H1 (cell line): ENCODE results near the gene HORMAD2. TPM values are rescaled to one million over a fixed set of nuclear protein-coding genes. Genes with fewer than 3 reads are reported as not detected.

Experiments used
- CTCF ChIA-PET: fragments of 300-600 bp; sonication (Branson Sonifier 250); formaldehyde crosslinking; loops from one replicate; lab custom pipeline; 2021; ENCODE audit not compliant: partially characterized antibody; lab: Charles Lee
- POLR2A ChIA-PET: fragments of 300-600 bp; sonication (Branson Sonifier 250); formaldehyde crosslinking; loops from one replicate; lab custom pipeline; 2021; ENCODE audit warnings: inconsistent platforms; ENCODE audit not compliant: partially characterized antibody; lab: Charles Lee
- DNase-seq, 2 experiments: peaks; one replicate each; pipeline versions ENCODE4 v3.0.0 to v3.0.0-alpha.2; 2010 to 2022; ENCODE audit warnings: low spot score in 2 of 2, low read depth in 1 of 2, mixed read lengths in 1 of 2
- FAIRE-seq: peaks from 2 replicates; lab custom pipeline; 2011; peaks lifted over from hg19 to GRCh38; lab: Jason Lieb, UNC
- H2AFZ ChIP-seq: 2 replicates; pipeline ENCODE4 v1.8.1; 2012; ENCODE audit warnings: low read length, inconsistent platforms
- H2AK5ac ChIP-seq: 2 replicates; pipeline ENCODE4 v1.6.1; 2013; ENCODE audit warnings: low read depth, low read length
- H2BK120ac ChIP-seq: replicated peaks from 2 replicates; pipeline ENCODE3; 2013; ENCODE audit warnings: low read depth, low read length, inconsistent platforms
- H2BK12ac ChIP-seq: 2 replicates; pipeline ENCODE4 v1.6.1; 2013; ENCODE audit warnings: low read depth, low read length
- H2BK15ac ChIP-seq: 2 replicates; pipeline ENCODE4 v1.6.1; 2013; ENCODE audit warnings: low read length
- H2BK20ac ChIP-seq: 2 replicates; pipeline ENCODE4 v1.6.1; 2013; ENCODE audit warnings: low read length
- H2BK5ac ChIP-seq: 2 replicates; pipeline ENCODE4 v1.6.1; 2013; ENCODE audit warnings: low read depth, low read length
- H3K14ac ChIP-seq: 2 replicates; pipeline ENCODE4 v1.6.1; 2013; ENCODE audit warnings: inconsistent platforms; ENCODE audit not compliant: insufficient read length
- H3K18ac ChIP-seq: 2 replicates; pipeline ENCODE4 v1.6.1; 2013; ENCODE audit warnings: low read length; ENCODE audit errors: extremely low read depth
- H3K23ac ChIP-seq: 2 replicates; pipeline ENCODE4 v1.6.1; 2013; ENCODE audit warnings: inconsistent platforms; ENCODE audit not compliant: insufficient read length
- H3K23me2 ChIP-seq: 2 replicates; pipeline ENCODE4 v1.6.1; 2013; ENCODE audit warnings: low read depth, low read length
- H3K27ac ChIP-seq: 2 replicates; pipeline ENCODE4 v1.6.1; 2011; ENCODE audit warnings: low read depth, low read length, inconsistent platforms
- H3K27me3 ChIP-seq, 4 experiments: replicated peaks in 1 of 4; 1 replicate in 1 of 4; 2 replicates in 3 of 4; pipeline versions ENCODE4 v1.6.1 to v1.8.1; 2011 to 2013; ENCODE audit warnings: low read length in 3 of 4, mild to moderate bottlenecking in 3 of 4, inconsistent platforms in 2 of 4, mixed read lengths in 2 of 4, moderate library complexity in 1 of 4; ENCODE audit not compliant: control insufficient read depth in 3 of 4, insufficient read depth in 3 of 4; ENCODE audit errors: extremely low read depth in 1 of 4
- H3K36me3 ChIP-seq, 4 experiments: 2 replicates each; pipeline versions ENCODE4 v1.6.1 to v1.8.1; 2011 to 2013; ENCODE audit warnings: mild to moderate bottlenecking in 4 of 4, low read length in 3 of 4, moderate library complexity in 2 of 4, control low read depth in 1 of 4, inconsistent platforms in 1 of 4; ENCODE audit not compliant: insufficient read depth in 4 of 4, control insufficient read depth in 2 of 4
- H3K4ac ChIP-seq: replicated peaks from 2 replicates; pipeline ENCODE3; 2013; ENCODE audit warnings: low read length, low read depth, mixed read lengths, inconsistent platforms; ENCODE audit not compliant: insufficient read length
- H3K4me1 ChIP-seq, 4 experiments: replicated peaks in 1 of 4; 1 replicate in 1 of 4; 2 replicates in 3 of 4; pipeline versions ENCODE4 v1.6.1 to v1.8.1; 2011 to 2013; ENCODE audit warnings: low read length in 3 of 4, inconsistent platforms in 2 of 4, mixed read lengths in 1 of 4; ENCODE audit not compliant: insufficient read depth in 4 of 4, control insufficient read depth in 3 of 4
- H3K4me2 ChIP-seq, 2 experiments: 2 replicates each; pipeline versions ENCODE4 v1.6.1 to v1.8.1; 2011 to 2013; ENCODE audit warnings: low read depth in 2 of 2, low read length in 2 of 2, control low read depth in 1 of 2, inconsistent platforms in 1 of 2, mild to moderate bottlenecking in 1 of 2; ENCODE audit not compliant: insufficient read depth in 1 of 2
- H3K4me3 ChIP-seq, 4 experiments: fragments of 200-600, 300-600 bp in 1 of 4; sonication (generic), shearing (Covaris generic), sonication (Bioruptor Twin) in 1 of 4; 2 replicates each; pipeline versions ENCODE4 v1.5.1 to v1.8.1; 2011 to 2016; ENCODE audit warnings: low read length in 4 of 4, low read depth in 3 of 4, control low read depth in 2 of 4, inconsistent platforms in 2 of 4, mild to moderate bottlenecking in 2 of 4, mixed read lengths in 1 of 4, moderate library complexity in 1 of 4; ENCODE audit not compliant: insufficient read depth in 2 of 4; ENCODE audit errors: extremely low read depth in 1 of 4
- H3K56ac ChIP-seq: replicated peaks from 2 replicates; pipeline ENCODE3; 2013; ENCODE audit warnings: low read depth, mild to moderate bottlenecking, mixed read lengths, low read length, inconsistent platforms; ENCODE audit not compliant: insufficient read length
- H3K79me1 ChIP-seq: 2 replicates; pipeline ENCODE4 v1.6.1; 2013; ENCODE audit warnings: low read depth, low read length, control low read depth
- H3K79me2 ChIP-seq, 2 experiments: 2 replicates each; pipeline versions ENCODE4 v1.6.1 to v1.8.1; 2012 to 2013; ENCODE audit warnings: low read length in 2 of 2, mild to moderate bottlenecking in 2 of 2, inconsistent platforms in 1 of 2; ENCODE audit not compliant: insufficient read depth in 2 of 2, control insufficient read depth in 1 of 2
- H3K9ac ChIP-seq, 4 experiments: replicated peaks in 1 of 4; 1 replicate in 1 of 4; 2 replicates in 3 of 4; pipeline versions ENCODE4 v1.6.1 to v1.8.1; 2011 to 2013; ENCODE audit warnings: low read depth in 3 of 4, low read length in 3 of 4, control low read depth in 2 of 4, mild to moderate bottlenecking in 2 of 4, moderate library complexity in 2 of 4, inconsistent platforms in 1 of 4; ENCODE audit errors: extremely low read depth in 1 of 4
- H3K9me3 ChIP-seq, 2 experiments: 2 replicates each; pipeline versions ENCODE4 v1.6.1 to v1.8.1; 2012 to 2013; ENCODE audit warnings: mild to moderate bottlenecking in 2 of 2, moderate library complexity in 2 of 2, control low read depth in 1 of 2, inconsistent platforms in 1 of 2, low read depth in 1 of 2, low read length in 1 of 2, mixed read lengths in 1 of 2; ENCODE audit not compliant: insufficient read depth in 2 of 2
- H4K20me1 ChIP-seq, 2 experiments: replicated peaks in 1 of 2; 2 replicates each; pipeline versions ENCODE3 to v1.8.1; 2011 to 2013; ENCODE audit warnings: inconsistent platforms in 2 of 2, low read length in 2 of 2, mild to moderate bottlenecking in 1 of 2; ENCODE audit not compliant: insufficient read depth in 2 of 2, control insufficient read depth in 1 of 2
- H4K5ac ChIP-seq: 2 replicates; pipeline ENCODE4 v1.6.1; 2013; ENCODE audit warnings: low read length, low read depth, mixed read lengths, inconsistent platforms; ENCODE audit not compliant: insufficient read length
- H4K8ac ChIP-seq: 2 replicates; pipeline ENCODE4 v1.8.0; 2013; ENCODE audit warnings: mild to moderate bottlenecking, moderate library complexity, low read length, inconsistent platforms; ENCODE audit not compliant: insufficient read depth; ENCODE audit errors: extremely low read depth
- H4K91ac ChIP-seq: replicated peaks from 2 replicates; pipeline ENCODE3; 2013; ENCODE audit warnings: low read length, mixed read lengths, inconsistent platforms; ENCODE audit not compliant: insufficient read length
- ATF3 ChIP-seq: IDR thresholded peaks from 2 replicates; pipeline ENCODE4 v1.6.1; 2011; ENCODE audit warnings: low read depth, mild to moderate bottlenecking, low read length; ENCODE audit not compliant: insufficient read depth
- BACH1 ChIP-seq: IDR thresholded peaks from 2 replicates; pipeline ENCODE4 v1.6.1; 2012; ENCODE audit warnings: low read length, improper control_type of control experiment
- BRCA1 ChIP-seq: IDR thresholded peaks from 2 replicates; pipeline ENCODE4 v1.6.1; 2012; ENCODE audit warnings: low read depth, low read length, improper control_type of control experiment
- CHD2 ChIP-seq: IDR thresholded peaks from 2 replicates; pipeline ENCODE4 v1.6.1; 2012; ENCODE audit warnings: low read length, improper control_type of control experiment
- E2F6 ChIP-seq: IDR thresholded peaks from 2 replicates; pipeline ENCODE4 v1.6.1; 2012; ENCODE audit warnings: inconsistent platforms
- GTF2F1 ChIP-seq: IDR thresholded peaks from 2 replicates; pipeline ENCODE4 v1.6.1; 2012; ENCODE audit warnings: low read depth, low read length, improper control_type of control experiment, borderline replicate concordance
- HDAC6 ChIP-seq: IDR thresholded peaks from one replicate; pipeline ENCODE4 v1.7.1; 2012; ENCODE audit warnings: low read depth, mild to moderate bottlenecking, inconsistent platforms, low read length, moderate library complexity
- KDM4A ChIP-seq: IDR thresholded peaks from one replicate; pipeline ENCODE4 v1.7.1; 2012; ENCODE audit warnings: low read depth, mild to moderate bottlenecking, moderate library complexity, low read length, inconsistent platforms; ENCODE audit not compliant: severe bottlenecking
- MAX ChIP-seq: IDR thresholded peaks from 2 replicates; pipeline ENCODE4 v1.6.1; 2012; ENCODE audit warnings: inconsistent platforms
- POLR2AphosphoS5 ChIP-seq: IDR thresholded peaks from 2 replicates; pipeline ENCODE4 v1.6.1; 2011; ENCODE audit warnings: low read depth, low read length
- SP1 ChIP-seq: IDR thresholded peaks from 2 replicates; pipeline ENCODE4 v1.6.1; 2011; ENCODE audit warnings: low read depth, low read length
- SP4 ChIP-seq: IDR thresholded peaks from 2 replicates; pipeline ENCODE4 v1.6.1; 2012; ENCODE audit warnings: low read length, inconsistent platforms
- SRF ChIP-seq: IDR thresholded peaks from 2 replicates; pipeline ENCODE4 v1.6.1; 2011; ENCODE audit warnings: mild to moderate bottlenecking, low read depth, low read length, moderate library complexity
- YY1 ChIP-seq: IDR thresholded peaks from 2 replicates; pipeline ENCODE4 v1.6.1; 2011; ENCODE audit warnings: low read depth, mild to moderate bottlenecking, low read length
- WGBS, 2 experiments: shearing (Covaris generic) in 1 of 2; methylation state at CpG; one replicate each; pipeline versions ENCODE4 v1.1.6 to v1.1.7; 2013 to 2015; ENCODE audit warnings: low lambda C conversion rate in 2 of 2, mixed read lengths in 2 of 2, inconsistent platforms in 1 of 2, low coverage in 1 of 2, missing lambda C conversion rate in 1 of 2; ENCODE audit not compliant: insufficient replicate concordance in 2 of 2, insufficient coverage in 1 of 2, insufficient read length in 1 of 2; ENCODE audit errors: extremely low coverage in 1 of 2, missing lambda C conversion rate in 1 of 2; 5-methylcytosine and 5-hydroxymethylcytosine counted together
- polyA plus RNA-seq, 7 experiments: library from polyadenylated mRNA; depleted of rRNA in 3 of 7; stranded (reverse) in 5 of 7; unstranded in 2 of 7; fragments of >200 nt in 5 of 7; fragments of 200-250 nt in 2 of 7; gene quantifications; 1 replicate in 5 of 7; 2 replicates in 1 of 7; 4 replicates in 1 of 7; pipeline versions ENCODE4 v1.2.1 to v1.2.3, GENCODE V29; 2011 to 2013; ENCODE audit warnings: missing spikeins in 2 of 7, mixed read lengths in 2 of 7
- total RNA-seq: library from RNA; stranded (reverse); fragmentation: NEBNext Ultra II Directional; extraction: Animal tissue kit (Norgen Biotek cat#: 25700); gene quantifications from 2 replicates; pipeline ENCODE4 v1.2.1, GENCODE V29; 2021

Gene HORMAD2
- total and polyA plus RNA-seq, 2 of the 8 experiments (the other 6 are each of a cell fraction or from before 2014, with no cell fraction given), result 0.03 TPM; not detected in 1

- H3K27me3 ChIP-seq, result no peaks in the 10 kb centered on the region
- no peaks in the 10 kb centered on the region for H4K20me1 ChIP-seq
- H3K4me2 ChIP-seq, result no peak overlapping the region
- H4K5ac ChIP-seq, result no peak overlapping the region
- H2AFZ ChIP-seq, result no peak overlapping the region
- H3K56ac ChIP-seq, result no peak overlapping the region
- no peak overlapping the region for H3K23ac ChIP-seq
- WGBS, 2 experiments, result 90% methylated on average over 1 of the region's 1 CpG; no CpG with 5 or more reads in 1 of the 2 experiments
- no peaks in the 10 kb centered on the region for H3K79me2 ChIP-seq
- H4K8ac ChIP-seq, result no peak overlapping the region
- no peak overlapping the region for H2BK15ac ChIP-seq
- no peaks in the 10 kb centered on the region for H3K9me3 ChIP-seq
- ChIA-PET POLR2A (no interaction called here), CTCF (no interaction called here)
- H2BK5ac ChIP-seq, result no peak overlapping the region
- H3K23me2 ChIP-seq, result no peaks in the 10 kb centered on the region
- H2BK20ac ChIP-seq, result no peak overlapping the region
- no peak overlapping the region for H3K18ac ChIP-seq
- H3K79me1 ChIP-seq, result no peaks in the 10 kb centered on the region
- no peaks in the 10 kb centered on the region for H3K4me1 ChIP-seq
- FAIRE-seq, result no peak
- H2BK12ac ChIP-seq, result no peak overlapping the region
- H3K14ac ChIP-seq, result no peak overlapping the region
- no peak for DNase-seq
- no peaks in the 10 kb centered on the region for H3K36me3 ChIP-seq
- no peak overlapping the region for H4K91ac ChIP-seq
- H3K27ac ChIP-seq, result no peak overlapping the region
- no peak overlapping the region for H3K4ac ChIP-seq
- H2BK120ac ChIP-seq, result no peak overlapping the region
- H2AK5ac ChIP-seq, result no peak overlapping the region
- no peak overlapping the region for H3K9ac ChIP-seq
- no peak overlapping the region for H3K4me3 ChIP-seq
- no peak for TF ChIP-seq E2F6
- TF ChIP-seq KDM4A, result no peak
- no peak for TF ChIP-seq SRF
- no peak for TF ChIP-seq GTF2F1
- no peak for TF ChIP-seq HDAC6
- TF ChIP-seq POLR2AphosphoS5, result no peak
- no peak for TF ChIP-seq YY1
- no peak for TF ChIP-seq MAX
- no peak for TF ChIP-seq ATF3
- no peak for TF ChIP-seq BACH1
- no peak for TF ChIP-seq SP1
- TF ChIP-seq CHD2, result no peak
- no peak for TF ChIP-seq BRCA1
- TF ChIP-seq SP4, result no peak
Observed at GRCh38 chr22:30127749-30128166, 47.5 kb downstream of the HORMAD2 start.
